Measurements from ENCODE around the gene AP1M2. TPM values are rescaled to one million over a fixed set of nuclear protein-coding genes. Genes with fewer than 3 reads are reported as not detected.

Gene AP1M2
- 1.0 TPM for total RNA-seq

GRCh38 chr19:10587022-10587838, at the start of gene AP1M2:
AP1M2 (minus strand) TSS chr19:10587312; CDS start chr19:10587231, 81 bp downstream.
- DNase-seq (ENCODE audit: low spot score) = no peak
- ATAC-seq = no peak

GRCh38 chr19:10636304-10636972, 49.3 kb upstream of the AP1M2 start:
- DNase-seq (ENCODE audit: low spot score) (no peak), ATAC-seq (no peak)

- DNase-seq (ENCODE audit: low spot score) (no peak), ATAC-seq (peak; percentile 50)
Observed at GRCh38 chr19:10634963-10635362, 47.9 kb upstream of the AP1M2 start.

- no peak for DNase-seq (ENCODE audit: low spot score)
- no peak for ATAC-seq
Observed at GRCh38 chr19:10634430-10634829, 47.3 kb upstream of the AP1M2 start.

GRCh38 chr19:10631874-10632273, 44.8 kb upstream of the AP1M2 start:
- no peak for DNase-seq (ENCODE audit: low spot score)
- ATAC-seq = no peak

- DNase-seq (ENCODE audit: low spot score) (no peak), ATAC-seq (no peak)
Observed at GRCh38 chr19:10625762-10626138, 38.6 kb upstream of the AP1M2 start.

- DNase-seq (ENCODE audit: low spot score) (peak; percentile 77), ATAC-seq (peak; percentile 98)
Observed at GRCh38 chr19:10625003-10625761, 38.1 kb upstream of the AP1M2 start, which contains the start of gene SLC44A2. SLC44A2 (plus strand) TSS chr19:10625553; CDS start chr19:10625634, 81 bp downstream.

- ATAC-seq = no peak
Observed at GRCh38 chr19:10624585-10624984, 37.5 kb upstream of the AP1M2 start.

GRCh38 chr19:10621966-10622365, 34.9 kb upstream of the AP1M2 start:
- DNase-seq (ENCODE audit: low spot score) (no peak), ATAC-seq (no peak)

More at GRCh38 chr19:10624585-10624984, 37.5 kb upstream of the AP1M2 start:
- no peak for DNase-seq (ENCODE audit: low spot score)

GRCh38 chr19:10620786-10621185, 33.7 kb upstream of the AP1M2 start:
- DNase-seq (ENCODE audit: low spot score) (no peak), ATAC-seq (no peak)

- ATAC-seq (no peak), DNase-seq (ENCODE audit: low spot score) (no peak)
Observed at GRCh38 chr19:10618846-10619245, 31.7 kb upstream of the AP1M2 start.

- ATAC-seq (no peak), DNase-seq (ENCODE audit: low spot score) (no peak)
Observed at GRCh38 chr19:10617409-10618121, 30.5 kb upstream of the AP1M2 start.

GRCh38 chr19:10615429-10616023, 28.4 kb upstream of the AP1M2 start:
- peak; percentile 44 for ATAC-seq

GRCh38 chr19:10612499-10613119, 25.5 kb upstream of the AP1M2 start:
- ATAC-seq (peak; percentile 66), DNase-seq (ENCODE audit: low spot score) (no peak)

More at GRCh38 chr19:10615429-10616023, 28.4 kb upstream of the AP1M2 start:
- DNase-seq (ENCODE audit: low spot score) = no peak

- no peak for ATAC-seq
Observed at GRCh38 chr19:10611907-10612306, 24.8 kb upstream of the AP1M2 start.

GRCh38 chr19:10604460-10604980, 17.4 kb upstream of the AP1M2 start:
- no peak for DNase-seq (ENCODE audit: low spot score)

More at GRCh38 chr19:10611907-10612306, 24.8 kb upstream of the AP1M2 start:
- DNase-seq (ENCODE audit: low spot score) = no peak

GRCh38 chr19:10603873-10604459, 16.9 kb upstream of the AP1M2 start:
- ATAC-seq (no peak), DNase-seq (ENCODE audit: low spot score) (no peak)

More at GRCh38 chr19:10604460-10604980, 17.4 kb upstream of the AP1M2 start:
- ATAC-seq = peak; percentile 5

- ATAC-seq = peak; percentile 17
Observed at GRCh38 chr19:10603084-10603872, 16.2 kb upstream of the AP1M2 start.

More at GRCh38 chr19:10603084-10603872, 16.2 kb upstream of the AP1M2 start:
- peak; percentile 65 for DNase-seq (ENCODE audit: low spot score)

Measured in left lobe of liver (tissue), 2 donors.